ENCODE measurements around the gene NUDCD3. TPM values are rescaled to one million over a fixed set of nuclear protein-coding genes. Genes with fewer than 3 reads are reported as not detected.

The NUDCD3 gene
- total and polyA plus RNA-seq, 8 donors: 12.9 to 147 (median 29.5) TPM

GRCh38 chr7:44415510-44415909, 74.9 kb downstream of the NUDCD3 start:
- intact Hi-C loops (cut with DNase I; ENCODE audit: low total_unique reads): no loop called here
- WGBS, 5 donors: 77 to 85% (median 80%) methylated on average over 3 of the region's 3 CpGs
- no peak for DNase-seq

DNA sequence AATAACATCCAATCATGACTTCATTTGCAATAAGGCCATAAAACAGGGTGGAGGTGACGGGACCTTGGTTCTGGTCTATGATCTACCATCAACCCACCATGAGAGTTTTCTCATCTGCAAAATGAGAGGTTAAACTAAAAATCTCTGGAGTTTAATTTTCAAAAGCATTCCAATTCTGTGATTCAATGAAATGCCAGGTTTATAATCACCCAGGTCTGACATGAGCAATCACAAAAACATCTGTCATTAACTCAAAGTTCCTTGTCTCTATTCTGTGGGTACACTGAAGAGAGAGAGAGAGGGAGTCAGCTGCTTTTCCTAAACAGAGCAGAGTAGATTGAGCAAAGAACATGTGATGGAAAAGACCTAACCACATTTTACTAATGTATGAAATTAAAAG, 75.4 kb downstream of the NUDCD3 start:
- WGBS, 5 donors: 92 to 100% (median 100%) methylated on average over 1 of the region's 1 CpG
- intact Hi-C loops (cut with DNase I; ENCODE audit: low total_unique reads): no loop called here
- Histone ChIP-seq H3K27ac (no peak overlapping the region), H3K27me3 (no peaks in the 10 kb centered on the region), H3K4me1 (peaks cover 0 to 4% (median 0%) of the 10 kb centered on the region in 4 donors), H3K4me3 (no peak overlapping the region), H3K36me3 (peaks cover 0 to 55% (median 53%) of the 10 kb centered on the region in 4 donors), H3K9me3 (no peaks in the 10 kb centered on the region)
- TF ChIP-seq POLR2A (IDR thresholded peaks at IDR 0.05): no peak
- TF ChIP-seq EP300 (IDR thresholded peaks at IDR 0.05): no peak
- TF ChIP-seq, protein P1, sequence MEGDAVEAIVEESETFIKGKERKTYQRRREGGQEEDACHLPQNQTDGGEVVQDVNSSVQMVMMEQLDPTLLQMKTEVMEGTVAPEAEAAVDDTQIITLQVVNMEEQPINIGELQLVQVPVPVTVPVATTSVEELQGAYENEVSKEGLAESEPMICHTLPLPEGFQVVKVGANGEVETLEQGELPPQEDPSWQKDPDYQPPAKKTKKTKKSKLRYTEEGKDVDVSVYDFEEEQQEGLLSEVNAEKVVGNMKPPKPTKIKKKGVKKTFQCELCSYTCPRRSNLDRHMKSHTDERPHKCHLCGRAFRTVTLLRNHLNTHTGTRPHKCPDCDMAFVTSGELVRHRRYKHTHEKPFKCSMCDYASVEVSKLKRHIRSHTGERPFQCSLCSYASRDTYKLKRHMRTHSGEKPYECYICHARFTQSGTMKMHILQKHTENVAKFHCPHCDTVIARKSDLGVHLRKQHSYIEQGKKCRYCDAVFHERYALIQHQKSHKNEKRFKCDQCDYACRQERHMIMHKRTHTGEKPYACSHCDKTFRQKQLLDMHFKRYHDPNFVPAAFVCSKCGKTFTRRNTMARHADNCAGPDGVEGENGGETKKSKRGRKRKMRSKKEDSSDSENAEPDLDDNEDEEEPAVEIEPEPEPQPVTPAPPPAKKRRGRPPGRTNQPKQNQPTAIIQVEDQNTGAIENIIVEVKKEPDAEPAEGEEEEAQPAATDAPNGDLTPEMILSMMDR (IDR thresholded peaks at IDR 0.05): no peak
- TF ChIP-seq POLR2AphosphoS5 (IDR thresholded peaks at IDR 0.05): no peak
- DNase-seq: no peak

More at GRCh38 chr7:44415510-44415909, 74.9 kb downstream of the NUDCD3 start:
- TF ChIP-seq EP300 (IDR thresholded peaks at IDR 0.05) (no peak), POLR2A (IDR thresholded peaks at IDR 0.05) (no peak), POLR2AphosphoS5 (IDR thresholded peaks at IDR 0.05) (no peak)
- TF ChIP-seq, protein P1 (IDR thresholded peaks at IDR 0.05): no peak
- H3K4me1 ChIP-seq: peaks cover 0 to 5% (median 0%) of the 10 kb centered on the region in 4 donors
- H3K27me3 ChIP-seq: no peaks in the 10 kb centered on the region
- H3K36me3 ChIP-seq: peaks cover 0 to 52% (median 51%) of the 10 kb centered on the region in 4 donors
- no peaks in the 10 kb centered on the region for H3K9me3 ChIP-seq
- H3K27ac ChIP-seq: no peak overlapping the region
- H3K4me3 ChIP-seq: no peak overlapping the region

DNA sequence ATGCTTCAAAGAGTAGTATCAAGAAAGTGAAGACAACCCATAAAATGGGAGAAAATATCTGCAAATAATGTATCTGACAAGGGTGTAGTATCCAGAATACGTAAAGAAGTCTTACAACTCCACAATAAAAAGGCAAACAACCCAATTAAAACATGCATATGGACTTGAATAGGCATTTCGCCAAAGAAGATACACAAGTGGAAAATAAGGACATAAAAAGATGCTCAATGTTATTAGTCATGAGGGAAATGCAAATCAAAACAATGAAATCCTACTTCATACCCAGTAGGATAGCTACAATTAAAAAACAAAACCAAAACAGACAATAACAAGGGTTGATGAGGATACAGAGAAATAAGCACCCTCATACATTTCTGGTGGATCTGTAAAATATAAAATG, 79.2 kb downstream of the NUDCD3 start:
- no peak for TF ChIP-seq EP300 (IDR thresholded peaks at IDR 0.05)
- TF ChIP-seq POLR2A (IDR thresholded peaks at IDR 0.05): no peak
- no peak for TF ChIP-seq POLR2AphosphoS5 (IDR thresholded peaks at IDR 0.05)
- TF ChIP-seq, protein P1 (IDR thresholded peaks at IDR 0.05): no peak
- Histone ChIP-seq H3K27ac (no peak overlapping the region), H3K4me1 (peaks cover 0 to 11% (median 0%) of the 10 kb centered on the region in 4 donors), H3K9me3 (no peaks in the 10 kb centered on the region), H3K27me3 (no peaks in the 10 kb centered on the region), H3K36me3 (peaks cover 0 to 42% (median 33%) of the 10 kb centered on the region in 4 donors), H3K4me3 (no peak overlapping the region)
- no peak for DNase-seq
- intact Hi-C loops (cut with DNase I; ENCODE audit: low total_unique reads): no loop called here
- WGBS, 5 donors: 93 to 100% (median 99%) methylated on average over 2 of the region's 2 CpGs

DNA sequence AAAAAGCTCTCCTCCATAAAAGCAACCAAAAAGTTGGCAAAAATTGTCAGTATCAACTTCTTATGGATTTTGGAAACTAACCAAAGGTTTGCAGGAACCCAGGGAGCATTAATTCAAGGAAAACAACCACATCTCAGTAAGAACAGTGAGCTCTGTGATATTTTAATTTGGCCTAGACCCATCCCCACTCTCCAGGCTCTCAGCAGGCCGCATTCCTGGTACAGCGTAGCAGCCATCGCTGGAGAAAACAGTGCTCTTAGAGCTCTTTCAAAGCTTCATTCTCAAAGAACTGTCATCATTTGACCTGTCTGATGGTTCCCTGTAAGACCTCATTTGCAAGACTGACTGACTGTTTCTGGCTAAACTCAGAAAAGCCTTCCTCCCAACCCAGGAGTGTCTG, 81.9 kb downstream of the NUDCD3 start:
- Histone ChIP-seq H3K27me3 (no peaks in the 10 kb centered on the region), H3K36me3 (peaks cover 6 to 63% (median 56%) of the 10 kb centered on the region in 4 donors), H3K4me3 (no peak overlapping the region), H3K27ac (no peak overlapping the region), H3K9me3 (no peaks in the 10 kb centered on the region), H3K4me1 (peaks cover 0 to 11% (median 0%) of the 10 kb centered on the region in 4 donors)
- intact Hi-C loops (cut with DNase I; ENCODE audit: low total_unique reads): no loop called here
- TF ChIP-seq, protein P1 (IDR thresholded peaks at IDR 0.05): no peak
- TF ChIP-seq EP300 (IDR thresholded peaks at IDR 0.05) (no peak), POLR2A (IDR thresholded peaks at IDR 0.05) (no peak), POLR2AphosphoS5 (IDR thresholded peaks at IDR 0.05) (no peak)
- no peak for DNase-seq
- WGBS, 5 donors: 80 to 87% (median 81%) methylated on average over 3 of the region's 3 CpGs
